Tibial nerve (tissue), 3 donors: ENCODE results near the gene PRLHR.

Experiments
- EP300 ChIP-seq, 2 donors: sonication (generic); formaldehyde crosslinking; IDR thresholded peaks; one replicate each; pipeline ENCODE4 v1.6.1; 2017; ENCODE audit warnings: antibody characterized with exemption in 2 of 2, mild to moderate bottlenecking in 1 of 2
- POLR2A ChIP-seq, 2 donors: fragments of 450-650 bp; IDR thresholded peaks; one replicate each; pipeline ENCODE4 v1.6.1; 2017; ENCODE audit warnings: antibody characterized with exemption in 2 of 2, mild to moderate bottlenecking in 2 of 2, moderate library complexity in 2 of 2

- TF ChIP-seq EP300 (IDR thresholded peaks at IDR 0.05): no peak
- no peak for TF ChIP-seq POLR2A (IDR thresholded peaks at IDR 0.05)
These were observed 32.9 kb upstream of the PRLHR start for GRCh38 chr10:118628397-118628796.
